ENCODE data around the gene CREB5.

- TF ChIP-seq CTCF (IDR thresholded peaks at IDR 0.05 in 4 of 5, conservative IDR thresholded peaks at IDR 0.05 in 1 of 5) (no peak), POLR2A (IDR thresholded peaks at IDR 0.05) (no peak)
Observed at GRCh38 chr7:28531291-28531690, 119.0 kb downstream of the CREB5 start.

Measured in gastrocnemius medialis (tissue), 4 donors.